Stomach (tissue), 4 donors: ENCODE measurements around the gene TBX3.

Experiments
- CTCF ChIP-seq, 7 experiments: fragments of 450-650 bp in 4 of 7; fragments of 200-600 bp in 3 of 7; sonication (generic) in 3 of 7; IDR thresholded peaks; one replicate each; pipeline ENCODE4 v1.5.1; 2016 to 2019; ENCODE audit warnings: antibody characterized with exemption in 7 of 7, control low read depth in 2 of 7, mild to moderate bottlenecking in 1 of 7
- EP300 ChIP-seq: sonication (generic); formaldehyde crosslinking; IDR thresholded peaks from one replicate; pipeline ENCODE4 v1.6.1; 2017; ENCODE audit warnings: antibody characterized with exemption
- POLR2A ChIP-seq, 4 donors: fragments of 450-650 bp; IDR thresholded peaks; one replicate each; pipeline ENCODE4 v1.6.1; 2016; ENCODE audit warnings: antibody characterized with exemption in 4 of 4, control low read depth in 2 of 4, mild to moderate bottlenecking in 1 of 4, moderate library complexity in 1 of 4
- POLR2AphosphoS5 ChIP-seq, 3 donors: sonication (generic); formaldehyde crosslinking; IDR thresholded peaks; one replicate each; pipeline ENCODE4 v1.6.1; 2016; ENCODE audit warnings: antibody characterized with exemption in 3 of 3

GRCh38 chr12:114672817-114673168 lies 11.2 kb downstream of the TBX3 start:
- TF ChIP-seq CTCF (IDR thresholded peaks at IDR 0.05) (no peak), POLR2A (IDR thresholded peaks at IDR 0.05) (no peak), EP300 (no peak), POLR2AphosphoS5 (IDR thresholded peaks at IDR 0.05) (no peak)
